ENCODE data around the gene BROX.

- TF ChIP-seq CTCF (IDR thresholded peaks at IDR 0.05) (no peak), REST (IDR thresholded peaks at IDR 0.05; ENCODE audit: insufficient read depth in 1 of 2, low read depth in 2 of 2, low read length in 1 of 2) (no peak), POLR2AphosphoS5 (IDR thresholded peaks at IDR 0.05; ENCODE audit: low read depth, low read length) (no peak), SIN3A (IDR thresholded peaks at IDR 0.05; ENCODE audit: borderline replicate concordance, insufficient read depth, low read depth, low read length) (no peak)
These were observed 48.9 kb upstream of the BROX start for GRCh38 chr1:222663431-222663934.
